HepG2 (cell line): ENCODE results near the gene TM7SF3. TPM values are rescaled to one million over a fixed set of nuclear protein-coding genes. Genes with fewer than 3 reads are reported as not detected.
A peak's percentile ranks its signal among the peaks of the same experiment; 100 is the strongest.

Experiments
- HINFP ChIP-seq: sonication (generic); formaldehyde crosslinking; IDR thresholded peaks from 2 replicates; pipeline ENCODE4 v1.4.0; 2020; ENCODE audit warnings: low read depth, mild to moderate bottlenecking, missing genetic modification reagents
- HNRNPLL ChIP-seq: fragments of 200-400 bp; formaldehyde crosslinking; IDR thresholded peaks from 2 replicates; pipeline ENCODE4 v1.6.1; 2017; ENCODE audit warnings: mild to moderate bottlenecking, low read depth, low read length; ENCODE audit not compliant: poor library complexity, severe bottlenecking
- KAT7 ChIP-seq: IDR thresholded peaks from 2 replicates; pipeline ENCODE4 v1.6.1; 2018; ENCODE audit warnings: borderline replicate concordance, missing compliant biosample characterization
- LBX2 ChIP-seq: sonication (generic); formaldehyde crosslinking; IDR thresholded peaks from 2 replicates; pipeline ENCODE4 v1.5.0; 2020; ENCODE audit warnings: missing genetic modification reagents, mild to moderate bottlenecking, borderline replicate concordance
- RFXANK ChIP-seq: IDR thresholded peaks from 2 replicates; pipeline ENCODE4 v1.6.1; 2016
- TMF1 ChIP-seq: sonication (generic); formaldehyde crosslinking; IDR thresholded peaks from 2 replicates; pipeline ENCODE4 v1.8.1; 2022; ENCODE audit warnings: low read depth, missing genetic modification reagents
- XRCC5 ChIP-seq: fragments of 200-400 bp; formaldehyde crosslinking; optimal IDR thresholded peaks from 2 replicates; pipeline ENCODE3; 2017; ENCODE audit warnings: mild to moderate bottlenecking, low read length
- ZNF350 ChIP-seq: sonication (generic); formaldehyde crosslinking; IDR thresholded peaks from 2 replicates; pipeline ENCODE4 v1.4.0; 2020; ENCODE audit warnings: mild to moderate bottlenecking, low read depth, missing genetic modification reagents, borderline replicate concordance
- ZNF530 ChIP-seq: sonication (generic); formaldehyde crosslinking; IDR thresholded peaks from 2 replicates; pipeline ENCODE4 v1.5.0; 2020; ENCODE audit warnings: low read depth, mild to moderate bottlenecking, missing genetic modification reagents
- ZNF572 ChIP-seq: sonication (generic); formaldehyde crosslinking; IDR thresholded peaks from 2 replicates; pipeline ENCODE4 v1.5.1; 2020; ENCODE audit warnings: mild to moderate bottlenecking, missing genetic modification reagents
- ZNF687 ChIP-seq: sonication (generic); formaldehyde crosslinking; IDR thresholded peaks from 2 replicates; pipeline ENCODE4 v1.5.1; 2020; ENCODE audit warnings: mild to moderate bottlenecking, missing genetic modification reagents, moderate library complexity
- polyA plus RNA-seq, 8 experiments: library from polyadenylated mRNA; depleted of rRNA in 3 of 8; stranded (reverse) in 7 of 8; unstranded in 1 of 8; fragments of >200 nt; fragmentation: Illumina TruSeq in 4 of 8; extraction: Trizol in 4 of 8; gene quantifications; 2 replicates each; pipeline versions ENCODE4 v1.2.1 to v1.2.3, GENCODE V29; 2011 to 2016; ENCODE audit warnings: low read depth in 4 of 8, missing spikeins in 1 of 8, mixed read lengths in 1 of 8; ENCODE audit not compliant: insufficient read depth in 1 of 8
- total RNA-seq, 5 experiments: library from RNA; depleted of rRNA; stranded (reverse); fragments of >200 nt; fragmentation: Illumina TruSeq; extraction: Trizol; gene quantifications; 2 replicates each; pipeline ENCODE4 v1.2.3, GENCODE V29; 2016; ENCODE audit warnings: low read depth in 1 of 5

The TM7SF3 gene
- total and polyA plus RNA-seq, 2 of the 13 experiments (the other 11 are each of a cell fraction or from before 2014, with no cell fraction given) = 116 to 142 TPM

- TF ChIP-seq ZNF687 (CRISPR knock-in tag) (no peak), ZNF572 (CRISPR knock-in tag) (no peak), ZNF530 (CRISPR knock-in tag) (no peak), HINFP (peak; percentile 37; the same call in 1 of the 2 replicates), XRCC5 (peak; percentile 4), KAT7 (CRISPR knock-in tag) (0 out of 2 replicates have a peak, but pooled peaks have one; percentile 19), LBX2 (CRISPR knock-in tag) (no peak), HNRNPLL (peak; percentile 27), ZNF350 (CRISPR knock-in tag) (peak; percentile 35; the same call in 1 of the 2 replicates), RFXANK (CRISPR knock-in tag) (no peak), TMF1 (CRISPR knock-in tag) (no peak; the same call in 1 of the 2 replicates)
These were observed 75.5 kb downstream of the TM7SF3 start (continued) for GRCh38 chr12:26938701-26939062.
